ENCODE measurements around the gene SNRPD3. TPM values are rescaled to one million over a fixed set of nuclear protein-coding genes. Genes with fewer than 3 reads are reported as not detected.
A peak's percentile ranks its signal among the peaks of the same experiment; 100 is the strongest.

SNRPD3 gene
- total RNA-seq (2014; rRNA removed; shearing (Covaris generic)): 193 and 234 TPM in 2 replicates

GRCh38 chr22:24555165-24556039, at the start of gene SNRPD3:
TSS of gene SNRPD3 (plus strand) at chr22:24555999. CDS start at chr22:24557675, 1,676 bp downstream.
- Histone ChIP-seq H3K27ac (peak within 1 kb of the TSS; percentile 95), H3K27me3 (replicated peaks) (no peaks in the 10 kb centered on the region), H3K4me3 (peak within 1 kb of the TSS; percentile 89), H3K9me3 (replicated peaks) (no peaks in the 10 kb centered on the region), H3K4me1 (replicated peaks) (peaks cover 18% of the 10 kb centered on the region), H3K36me3 (peaks cover 53% of the 10 kb centered on the region)
- peak; percentile 98 to 99 for DNase-seq (ENCODE audit: low read depth in 1 of 2, low spot score in 2 of 2)

GRCh38 chr22:24506802-24507438, 48.9 kb upstream of the SNRPD3 start:
- Histone ChIP-seq H3K36me3 (no peaks in the 10 kb centered on the region), H3K27me3 (replicated peaks) (no peaks in the 10 kb centered on the region), H3K27ac (no peak overlapping the region), H3K9me3 (replicated peaks) (no peaks in the 10 kb centered on the region), H3K4me1 (replicated peaks) (peaks cover 17% of the 10 kb centered on the region), H3K4me3 (no peak overlapping the region)
- peak in 1 of 2 experiments; percentile 66 for DNase-seq (ENCODE audit: low read depth in 1 of 2, low spot score in 2 of 2)

- no peak overlapping the region for H3K27ac ChIP-seq
- no peaks in the 10 kb centered on the region for H3K9me3 ChIP-seq (replicated peaks)
- H3K27me3 ChIP-seq (replicated peaks): no peaks in the 10 kb centered on the region
- H3K4me1 ChIP-seq (replicated peaks): peaks cover 17% of the 10 kb centered on the region
- no peaks in the 10 kb centered on the region for H3K36me3 ChIP-seq
- DNase-seq (ENCODE audit: low read depth in 1 of 2, low spot score in 2 of 2): no peak
- H3K4me3 ChIP-seq: no peak overlapping the region
Observed at GRCh38 chr22:24507716-24508115, 48.1 kb upstream of the SNRPD3 start.

GRCh38 chr22:24510637-24511625, 44.9 kb upstream of the SNRPD3 start:
- Histone ChIP-seq H3K27ac (no peak overlapping the region), H3K9me3 (replicated peaks) (no peaks in the 10 kb centered on the region), H3K4me1 (replicated peaks) (peaks cover 21% of the 10 kb centered on the region), H3K4me3 (no peak overlapping the region), H3K36me3 (no peaks in the 10 kb centered on the region), H3K27me3 (replicated peaks) (no peaks in the 10 kb centered on the region)
- no peak for DNase-seq (ENCODE audit: low read depth in 1 of 2, low spot score in 2 of 2)

GRCh38 chr22:24512043-24512442, 43.8 kb upstream of the SNRPD3 start:
- Histone ChIP-seq H3K4me3 (no peak overlapping the region), H3K27ac (no peak overlapping the region), H3K9me3 (replicated peaks) (no peaks in the 10 kb centered on the region), H3K36me3 (no peaks in the 10 kb centered on the region), H3K4me1 (replicated peaks) (peaks cover 22% of the 10 kb centered on the region), H3K27me3 (replicated peaks) (no peaks in the 10 kb centered on the region)
- DNase-seq (ENCODE audit: low read depth in 1 of 2, low spot score in 2 of 2): no peak

- H3K36me3 ChIP-seq: no peaks in the 10 kb centered on the region
- no peak overlapping the region for H3K4me3 ChIP-seq
- H3K4me1 ChIP-seq (replicated peaks): peaks cover 16% of the 10 kb centered on the region
- DNase-seq (ENCODE audit: low read depth in 1 of 2, low spot score in 2 of 2): no peak
- no peaks in the 10 kb centered on the region for H3K9me3 ChIP-seq (replicated peaks)
- H3K27ac ChIP-seq: no peak overlapping the region
- no peaks in the 10 kb centered on the region for H3K27me3 ChIP-seq (replicated peaks)
Observed at GRCh38 chr22:24513378-24514240, 42.2 kb upstream of the SNRPD3 start.

GRCh38 chr22:24514241-24515026, 41.4 kb upstream of the SNRPD3 start:
- H3K4me1 ChIP-seq (replicated peaks): peaks cover 16% of the 10 kb centered on the region
- no peaks in the 10 kb centered on the region for H3K9me3 ChIP-seq (replicated peaks)
- no peak overlapping the region for H3K4me3 ChIP-seq
- no peak overlapping the region for H3K27ac ChIP-seq
- H3K36me3 ChIP-seq: no peaks in the 10 kb centered on the region
- DNase-seq (ENCODE audit: low read depth in 1 of 2, low spot score in 2 of 2): no peak
- no peaks in the 10 kb centered on the region for H3K27me3 ChIP-seq (replicated peaks)

- Histone ChIP-seq H3K9me3 (replicated peaks) (no peaks in the 10 kb centered on the region), H3K27ac (no peak overlapping the region), H3K36me3 (no peaks in the 10 kb centered on the region), H3K4me1 (replicated peaks) (peaks cover 16% of the 10 kb centered on the region), H3K4me3 (no peak overlapping the region), H3K27me3 (replicated peaks) (no peaks in the 10 kb centered on the region)
- no peak for DNase-seq (ENCODE audit: low read depth in 1 of 2, low spot score in 2 of 2)
Observed at GRCh38 chr22:24515027-24515338, 40.8 kb upstream of the SNRPD3 start.

- no peaks in the 10 kb centered on the region for H3K27me3 ChIP-seq (replicated peaks)
- peaks cover 16% of the 10 kb centered on the region for H3K4me1 ChIP-seq (replicated peaks)
- DNase-seq (ENCODE audit: low read depth in 1 of 2, low spot score in 2 of 2): peak; percentile 74 to 79
- no peaks in the 10 kb centered on the region for H3K36me3 ChIP-seq
- peak overlapping the region; percentile 6; the same call in 1 of the 2 replicates for H3K27ac ChIP-seq
- H3K9me3 ChIP-seq (replicated peaks): no peaks in the 10 kb centered on the region
- no peak overlapping the region for H3K4me3 ChIP-seq
Observed at GRCh38 chr22:24516301-24516737, 39.5 kb upstream of the SNRPD3 start.

GRCh38 chr22:24517446-24517845, 38.4 kb upstream of the SNRPD3 start:
- no peak overlapping the region for H3K4me3 ChIP-seq
- H3K36me3 ChIP-seq: no peaks in the 10 kb centered on the region
- H3K27me3 ChIP-seq (replicated peaks): no peaks in the 10 kb centered on the region
- H3K27ac ChIP-seq: no peak overlapping the region
- no peak for DNase-seq (ENCODE audit: low read depth in 1 of 2, low spot score in 2 of 2)
- no peaks in the 10 kb centered on the region for H3K9me3 ChIP-seq (replicated peaks)
- peaks cover 20% of the 10 kb centered on the region for H3K4me1 ChIP-seq (replicated peaks)

- no peaks in the 10 kb centered on the region for H3K27me3 ChIP-seq (replicated peaks)
- no peak overlapping the region for H3K27ac ChIP-seq
- peaks cover 20% of the 10 kb centered on the region for H3K4me1 ChIP-seq (replicated peaks)
- H3K4me3 ChIP-seq: no peak overlapping the region
- no peaks in the 10 kb centered on the region for H3K9me3 ChIP-seq (replicated peaks)
- H3K36me3 ChIP-seq: no peaks in the 10 kb centered on the region
- no peak for DNase-seq (ENCODE audit: low read depth in 1 of 2, low spot score in 2 of 2)
Observed at GRCh38 chr22:24518228-24518627, 37.6 kb upstream of the SNRPD3 start.

- Histone ChIP-seq H3K9me3 (replicated peaks) (no peaks in the 10 kb centered on the region), H3K4me1 (replicated peaks) (peaks cover 20% of the 10 kb centered on the region), H3K27ac (no peak overlapping the region), H3K4me3 (no peak overlapping the region), H3K36me3 (no peaks in the 10 kb centered on the region), H3K27me3 (replicated peaks) (no peaks in the 10 kb centered on the region)
- no peak for DNase-seq (ENCODE audit: low read depth in 1 of 2, low spot score in 2 of 2)
Observed at GRCh38 chr22:24518771-24519485, 36.9 kb upstream of the SNRPD3 start.

Measured in SJSA1 (cell line).